ENCODE measurements around the gene SLAMF6. TPM values are rescaled to one million over a fixed set of nuclear protein-coding genes. Genes with fewer than 3 reads are reported as not detected.

The SLAMF6 gene
- total and polyA plus RNA-seq, 10 of the 15 experiments (the other 5 are each of a cell fraction or from before 2014, with no cell fraction given): 20.5 to 89.6 (median 36.5) TPM

DNA sequence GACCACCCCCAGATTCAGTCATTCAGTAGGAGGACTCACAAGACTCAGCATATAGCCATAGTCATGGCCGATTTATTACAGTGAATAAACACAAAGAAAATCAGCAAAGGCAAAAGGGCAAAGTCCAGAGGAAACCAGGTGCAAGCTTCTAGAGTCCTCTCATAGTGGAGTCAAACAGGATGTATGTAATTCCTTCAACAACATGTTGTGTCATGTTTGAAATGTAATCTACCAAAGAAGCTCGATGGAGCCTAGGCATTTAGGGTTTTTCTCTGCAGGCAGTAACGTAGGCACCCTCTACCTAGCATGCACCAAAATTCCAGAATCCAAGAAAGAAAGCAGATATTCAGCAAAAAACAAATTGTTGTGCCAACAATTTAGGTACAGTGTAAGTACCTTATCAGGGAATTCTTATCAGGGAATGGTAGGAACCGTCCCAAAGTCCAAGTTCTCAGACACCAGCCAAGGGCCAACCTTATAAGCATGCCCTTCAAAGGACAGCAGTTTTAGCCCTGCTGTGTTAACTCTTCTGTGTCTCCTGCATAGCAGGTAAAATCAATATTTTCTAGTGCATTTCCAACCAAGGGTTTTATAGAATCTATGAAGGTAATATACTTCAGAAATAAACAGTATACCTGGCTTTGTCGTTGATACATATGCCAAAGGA, 16.1 kb upstream of the SLAMF6 start (continued):
- TF ChIP-seq, protein P1, sequence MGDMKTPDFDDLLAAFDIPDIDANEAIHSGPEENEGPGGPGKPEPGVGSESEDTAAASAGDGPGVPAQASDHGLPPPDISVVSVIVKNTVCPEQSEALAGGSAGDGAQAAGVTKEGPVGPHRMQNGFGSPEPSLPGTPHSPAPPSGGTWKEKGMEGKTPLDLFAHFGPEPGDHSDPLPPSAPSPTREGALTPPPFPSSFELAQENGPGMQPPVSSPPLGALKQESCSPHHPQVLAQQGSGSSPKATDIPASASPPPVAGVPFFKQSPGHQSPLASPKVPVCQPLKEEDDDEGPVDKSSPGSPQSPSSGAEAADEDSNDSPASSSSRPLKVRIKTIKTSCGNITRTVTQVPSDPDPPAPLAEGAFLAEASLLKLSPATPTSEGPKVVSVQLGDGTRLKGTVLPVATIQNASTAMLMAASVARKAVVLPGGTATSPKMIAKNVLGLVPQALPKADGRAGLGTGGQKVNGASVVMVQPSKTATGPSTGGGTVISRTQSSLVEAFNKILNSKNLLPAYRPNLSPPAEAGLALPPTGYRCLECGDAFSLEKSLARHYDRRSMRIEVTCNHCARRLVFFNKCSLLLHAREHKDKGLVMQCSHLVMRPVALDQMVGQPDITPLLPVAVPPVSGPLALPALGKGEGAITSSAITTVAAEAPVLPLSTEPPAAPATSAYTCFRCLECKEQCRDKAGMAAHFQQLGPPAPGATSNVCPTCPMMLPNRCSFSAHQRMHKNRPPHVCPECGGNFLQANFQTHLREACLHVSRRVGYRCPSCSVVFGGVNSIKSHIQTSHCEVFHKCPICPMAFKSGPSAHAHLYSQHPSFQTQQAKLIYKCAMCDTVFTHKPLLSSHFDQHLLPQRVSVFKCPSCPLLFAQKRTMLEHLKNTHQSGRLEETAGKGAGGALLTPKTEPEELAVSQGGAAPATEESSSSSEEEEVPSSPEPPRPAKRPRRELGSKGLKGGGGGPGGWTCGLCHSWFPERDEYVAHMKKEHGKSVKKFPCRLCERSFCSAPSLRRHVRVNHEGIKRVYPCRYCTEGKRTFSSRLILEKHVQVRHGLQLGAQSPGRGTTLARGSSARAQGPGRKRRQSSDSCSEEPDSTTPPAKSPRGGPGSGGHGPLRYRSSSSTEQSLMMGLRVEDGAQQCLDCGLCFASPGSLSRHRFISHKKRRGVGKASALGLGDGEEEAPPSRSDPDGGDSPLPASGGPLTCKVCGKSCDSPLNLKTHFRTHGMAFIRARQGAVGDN (IDR thresholded peaks at IDR 0.05): peak; percentile 66; the same call in 1 of the 2 replicates
- 0 out of 2 replicates have a peak, but pooled peaks have one; percentile 7 for TF ChIP-seq SMC3 (IDR thresholded peaks at IDR 0.05; ENCODE audit: borderline replicate concordance, low read length)
- peak; percentile 47 for TF ChIP-seq IKZF1 (conservative IDR thresholded peaks at IDR 0.05)

DNA sequence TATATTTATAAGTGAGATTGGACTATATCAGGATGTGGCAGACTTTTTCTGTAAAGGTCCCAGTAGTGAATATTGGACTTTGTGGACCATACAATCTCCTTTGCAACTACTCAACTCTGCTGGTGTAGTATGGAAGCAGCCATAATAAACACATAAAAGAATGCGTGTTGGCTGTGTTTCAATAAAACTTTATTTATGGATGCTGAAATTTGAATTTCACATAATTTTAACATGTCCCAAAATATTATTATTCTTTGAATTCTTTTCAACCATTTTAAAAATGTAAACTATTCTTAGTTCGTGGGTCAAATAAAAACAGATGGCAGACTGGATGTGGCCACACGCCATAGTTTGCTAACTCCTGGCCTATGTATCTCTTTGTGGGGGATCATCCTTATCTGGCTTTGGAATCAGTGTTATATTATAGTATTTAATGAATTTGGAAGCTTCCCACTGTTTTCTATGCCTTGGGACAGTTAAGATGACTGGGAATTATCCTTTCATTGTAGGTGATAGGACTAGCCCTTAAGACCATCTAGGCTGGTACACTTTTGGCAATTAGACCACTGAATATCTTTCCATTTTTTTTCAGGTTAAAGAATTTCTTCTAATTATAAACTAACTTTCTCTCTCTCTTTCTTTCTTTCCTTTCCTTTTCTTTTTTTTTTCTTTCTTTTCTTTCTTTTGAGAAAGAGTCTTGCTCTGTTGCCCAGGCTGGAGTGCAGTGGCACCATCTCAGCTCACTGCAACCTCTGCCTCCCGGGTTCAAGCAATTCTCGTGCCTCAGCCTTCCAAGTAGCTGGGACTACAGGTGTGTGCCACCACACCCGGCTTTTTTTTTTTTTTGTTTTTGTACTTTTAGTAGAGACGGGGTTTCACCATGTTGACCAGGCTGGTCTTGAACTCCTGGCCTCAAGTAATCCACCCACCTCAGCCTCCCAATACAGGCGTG, 14.9 kb upstream of the SLAMF6 start:
- ChIA-PET POLR2A (interaction anchor here (0.6 to 3.9 kb wide), 7 partner anchors 10 to 219 kb away, joined by 3 to 21 read pairs (median 4); partner anchors contain the start of gene SLAMF6), CTCF (interaction anchor here (1.0 to 3.3 kb wide), 2 partner anchors 15 to 16 kb away, joined by 4 to 24 read pairs; partner anchors contain the start of gene SLAMF6), SMC1A (ENCODE audit: uncharacterized antibody, unreplicated experiment) (interaction anchor here (1.0 to 23.5 kb wide), 6 partner anchors 11 to 86 kb away, joined by 3 to 735 read pairs (median 22); partner anchors contain the start of genes CD84 and SLAMF6), RAD21 (ENCODE audit: unreplicated experiment) (interaction anchor here (0.6 to 4.0 kb wide), 3 partner anchors 68 to 101 kb away, joined by 3 to 38 read pairs (median 6); no protein-coding TSS in a partner anchor)
- ATAC-seq (no peak), DNase-seq (ENCODE audit: low read depth, low spot score) (no peak), FAIRE-seq (no peak)
- Histone ChIP-seq H2AFZ (ENCODE audit: control insufficient read depth, low read depth, low read length) (no peak overlapping the region), H3K36me3 (ENCODE audit: control insufficient read depth in 2 of 2, insufficient read depth in 2 of 2, low read length in 1 of 2) (no peaks in the 10 kb centered on the region), H3K27me3 (replicated peaks in 1 of 2; ENCODE audit: control insufficient read depth in 2 of 2, insufficient read depth in 2 of 2, low read length in 1 of 2) (no peaks in the 10 kb centered on the region), H3K4me2 (ENCODE audit: control insufficient read depth, insufficient read depth) (no peak overlapping the region), H3K4me1 (ENCODE audit: control insufficient read depth, insufficient read depth, low read length) (peaks cover 23% of the 10 kb centered on the region), H3K9me3 (replicated peaks; ENCODE audit: control insufficient read depth, insufficient read depth, low read length) (peaks cover 4% of the 10 kb centered on the region), H3K9ac (ENCODE audit: control insufficient read depth, insufficient read depth, low read length) (no peak overlapping the region), H4K20me1 (ENCODE audit: control insufficient read depth, insufficient read depth) (no peaks in the 10 kb centered on the region), H3K79me2 (ENCODE audit: control insufficient read depth, insufficient read depth, low read length) (no peaks in the 10 kb centered on the region), H3K4me3 (no peak overlapping the region), H3K27ac (ENCODE audit: control insufficient read depth, insufficient read depth) (no peak overlapping the region)
- TF ChIP-seq, protein P2, sequence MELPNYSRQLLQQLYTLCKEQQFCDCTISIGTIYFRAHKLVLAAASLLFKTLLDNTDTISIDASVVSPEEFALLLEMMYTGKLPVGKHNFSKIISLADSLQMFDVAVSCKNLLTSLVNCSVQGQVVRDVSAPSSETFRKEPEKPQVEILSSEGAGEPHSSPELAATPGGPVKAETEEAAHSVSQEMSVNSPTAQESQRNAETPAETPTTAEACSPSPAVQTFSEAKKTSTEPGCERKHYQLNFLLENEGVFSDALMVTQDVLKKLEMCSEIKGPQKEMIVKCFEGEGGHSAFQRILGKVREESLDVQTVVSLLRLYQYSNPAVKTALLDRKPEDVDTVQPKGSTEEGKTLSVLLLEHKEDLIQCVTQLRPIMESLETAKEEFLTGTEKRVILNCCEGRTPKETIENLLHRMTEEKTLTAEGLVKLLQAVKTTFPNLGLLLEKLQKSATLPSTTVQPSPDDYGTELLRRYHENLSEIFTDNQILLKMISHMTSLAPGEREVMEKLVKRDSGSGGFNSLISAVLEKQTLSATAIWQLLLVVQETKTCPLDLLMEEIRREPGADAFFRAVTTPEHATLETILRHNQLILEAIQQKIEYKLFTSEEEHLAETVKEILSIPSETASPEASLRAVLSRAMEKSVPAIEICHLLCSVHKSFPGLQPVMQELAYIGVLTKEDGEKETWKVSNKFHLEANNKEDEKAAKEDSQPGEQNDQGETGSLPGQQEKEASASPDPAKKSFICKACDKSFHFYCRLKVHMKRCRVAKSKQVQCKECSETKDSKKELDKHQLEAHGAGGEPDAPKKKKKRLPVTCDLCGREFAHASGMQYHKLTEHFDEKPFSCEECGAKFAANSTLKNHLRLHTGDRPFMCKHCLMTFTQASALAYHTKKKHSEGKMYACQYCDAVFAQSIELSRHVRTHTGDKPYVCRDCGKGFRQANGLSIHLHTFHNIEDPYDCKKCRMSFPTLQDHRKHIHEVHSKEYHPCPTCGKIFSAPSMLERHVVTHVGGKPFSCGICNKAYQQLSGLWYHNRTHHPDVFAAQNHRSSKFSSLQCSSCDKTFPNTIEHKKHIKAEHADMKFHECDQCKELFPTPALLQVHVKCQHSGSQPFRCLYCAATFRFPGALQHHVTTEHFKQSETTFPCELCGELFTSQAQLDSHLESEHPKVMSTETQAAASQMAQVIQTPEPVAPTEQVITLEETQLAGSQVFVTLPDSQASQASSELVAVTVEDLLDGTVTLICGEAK (IDR thresholded peaks at IDR 0.05; ENCODE audit: borderline replicate concordance): peak; percentile 67; the same call in 1 of the 2 replicates
- no peak for TF ChIP-seq BMI1 (IDR thresholded peaks at IDR 0.05; ENCODE audit: borderline replicate concordance)
- in situ Hi-C loops (cut with MboI): no loop called here
- no TSS peak for BruUV-seq (replicated peaks)
- WGBS (ENCODE audit: insufficient coverage, insufficient replicate concordance, low lambda C conversion rate, missing lambda C conversion rate): 100% methylated on average over 6 of the region's 8 CpGs
- intact Hi-C loops (cut with micrococcal nuclease; ENCODE audit: unreplicated experiment): no loop called here
